CD4-positive, alpha-beta memory T cell (primary cell): Measurements from ENCODE around the gene EEF1B2. TPM values are rescaled to one million over a fixed set of nuclear protein-coding genes. Genes with fewer than 3 reads are reported as not detected.

ENCODE experiments used
- CTCF ChIA-PET: fragments of 350-600 bp; sonication (Branson Sonifier 250); formaldehyde crosslinking; loops from one replicate; lab custom pipeline; 2021; ENCODE audit warnings: inconsistent platforms; ENCODE audit not compliant: partially characterized antibody; lab: Charles Lee
- POLR2A ChIA-PET: fragments of 350-600 bp; sonication (Branson Sonifier 250); formaldehyde crosslinking; loops from one replicate; lab custom pipeline; 2021; ENCODE audit not compliant: partially characterized antibody; lab: Charles Lee
- DNase-seq, 5 donors: peaks; one replicate each; pipeline versions ENCODE4 v3.0.0 to v3.0.0-alpha.2; 2020 to 2022; ENCODE audit warnings: mixed read lengths in 1 of 5
- H3K27ac ChIP-seq: one replicate; pipeline ENCODE4 v1.7.0; 2013; ENCODE audit warnings: low read depth, low read length
- H3K27me3 ChIP-seq: 2 replicates; pipeline ENCODE4 v1.7.0; 2013; ENCODE audit warnings: mild to moderate bottlenecking, low read length, moderate library complexity; ENCODE audit not compliant: insufficient read depth
- H3K36me3 ChIP-seq: 2 replicates; pipeline ENCODE4 v1.7.0; 2013; ENCODE audit warnings: mild to moderate bottlenecking, low read length, moderate library complexity; ENCODE audit not compliant: insufficient read depth
- H3K4me1 ChIP-seq: 2 replicates; pipeline ENCODE4 v1.7.0; 2013; ENCODE audit warnings: mild to moderate bottlenecking, low read length, moderate library complexity; ENCODE audit not compliant: insufficient read depth
- H3K4me3 ChIP-seq, 2 donors: one replicate each; pipeline ENCODE4 v1.7.0; 2013; ENCODE audit warnings: low read length in 2 of 2, mild to moderate bottlenecking in 1 of 2
- H3K9me3 ChIP-seq, 2 donors: one replicate each; pipeline ENCODE4 v1.7.0; 2013; ENCODE audit warnings: low read length in 2 of 2, control low read depth in 1 of 2; ENCODE audit not compliant: control insufficient read depth in 1 of 2
- H3K27ac Mint-ChIP-seq, 7 donors: one replicate each; pipeline ENCODE4 v1.8.0; 2020 to 2021; ENCODE audit warnings: mixed read lengths in 7 of 7, mild to moderate bottlenecking in 6 of 7, inconsistent platforms in 3 of 7, moderate library complexity in 3 of 7
- H3K27me3 Mint-ChIP-seq, 2 donors: one replicate each; pipeline ENCODE4 v1.8.0; 2020 to 2021; ENCODE audit warnings: mixed read lengths in 2 of 2
- H3K36me3 Mint-ChIP-seq, 2 donors: one replicate each; pipeline ENCODE4 v1.8.0; 2020 to 2021; ENCODE audit warnings: mixed read lengths in 2 of 2, inconsistent platforms in 1 of 2, mild to moderate bottlenecking in 1 of 2
- H3K4me1 Mint-ChIP-seq, 4 donors: one replicate each; pipeline ENCODE4 v1.8.0; 2020 to 2021; ENCODE audit warnings: mixed read lengths in 4 of 4, mild to moderate bottlenecking in 1 of 4
- H3K4me3 Mint-ChIP-seq, 8 donors: one replicate each; pipeline ENCODE4 v1.8.0; 2020 to 2021; ENCODE audit warnings: mixed read lengths in 8 of 8, mild to moderate bottlenecking in 7 of 8, moderate library complexity in 6 of 8, inconsistent platforms in 3 of 8
- H3K9me3 Mint-ChIP-seq, 8 donors: one replicate each; pipeline ENCODE4 v1.8.0; 2020 to 2021; ENCODE audit warnings: mixed read lengths in 8 of 8, mild to moderate bottlenecking in 5 of 8, inconsistent platforms in 3 of 8, moderate library complexity in 1 of 8
- intact Hi-C: fragments of 100-400 bp; cut with micrococcal nuclease; formaldehyde crosslinking; loops from one replicate; pipeline ENCODE4 v1.15.1; 2023
- polyA plus RNA-seq, 2 donors: library from polyadenylated mRNA; unstranded; fragments of 300-500 nt; fragmentation: Illumina TruSeq; gene quantifications; one replicate each; pipeline ENCODE4 v1.2.3, GENCODE V29; 2021
- total RNA-seq, 2 experiments: library from RNA; stranded (reverse); gene quantifications; one replicate each; pipeline ENCODE4 v1.2.3, GENCODE V29; 2021

The EEF1B2 gene
- total and polyA plus RNA-seq, 4 experiments from 2014 or later = 784 to 1,026 (median 981) TPM

- Histone ChIP-seq H3K27ac (no peak overlapping the region), H3K27me3 (no peaks in the 10 kb centered on the region), H3K4me1 (no peaks in the 10 kb centered on the region), H3K9me3 (no peaks in the 10 kb centered on the region), H3K36me3 (no peaks in the 10 kb centered on the region), H3K4me3 (no peak overlapping the region)
- H3K27ac Mint-ChIP-seq = no peak overlapping the region
- H3K9me3 Mint-ChIP-seq = no peaks in the 10 kb centered on the region
- no peak for DNase-seq
- ChIA-PET CTCF (no interaction called here), POLR2A (no interaction called here)
- peaks cover 2 to 4% of the 10 kb centered on the region in 2 donors for H3K27me3 Mint-ChIP-seq
- intact Hi-C loops = no loop called here
- no peak overlapping the region for H3K4me3 Mint-ChIP-seq
- H3K4me1 Mint-ChIP-seq = no peaks in the 10 kb centered on the region
- no peaks in the 10 kb centered on the region for H3K36me3 Mint-ChIP-seq
Observed at GRCh38 chr2:206208900-206209299, 49.2 kb downstream of the EEF1B2 start.

GRCh38 chr2:206211657-206212255, 52.1 kb downstream of the EEF1B2 start:
- H3K4me1 Mint-ChIP-seq = no peaks in the 10 kb centered on the region
- no peak for DNase-seq
- H3K9me3 Mint-ChIP-seq = no peaks in the 10 kb centered on the region
- H3K4me3 Mint-ChIP-seq = no peak overlapping the region
- peaks cover 3 to 6% of the 10 kb centered on the region in 2 donors for H3K27me3 Mint-ChIP-seq
- no peaks in the 10 kb centered on the region for H3K36me3 Mint-ChIP-seq
- no peaks in the 10 kb centered on the region for H3K4me1 ChIP-seq
- intact Hi-C loops = no loop called here
- CTCF ChIA-PET = no interaction called here
- no peak overlapping the region for H3K4me3 ChIP-seq
- no peaks in the 10 kb centered on the region for H3K36me3 ChIP-seq
- peaks cover 5% of the 10 kb centered on the region for H3K27me3 ChIP-seq
- no peak overlapping the region for H3K27ac Mint-ChIP-seq
- H3K27ac ChIP-seq = no peak overlapping the region
- POLR2A ChIA-PET = no interaction called here
- H3K9me3 ChIP-seq = no peaks in the 10 kb centered on the region

Other genes with a start within 250 kb of the EEF1B2 start
- 10 to 100 TPM; 40.2 to 41.3 TPM for gene INO80D, start 73.7 kb upstream of the EEF1B2 start, total RNA-seq
- 1 to 10 TPM; 8.1 to 10.0 TPM for gene INO80D, start 73.7 kb upstream of the EEF1B2 start, polyA plus RNA-seq
- 10 to 100 TPM; 53.4 to 57.6 TPM for gene NDUFS1, start 451 bp upstream of the EEF1B2 start, total RNA-seq
- gene NDUFS1, start 451 bp upstream of the EEF1B2 start, polyA plus RNA-seq = 10 to 100 TPM; 32.1 to 52.2 TPM
- 10 to 100 TPM; 18.6 to 21.4 TPM for gene ZDBF2, start 114.8 kb downstream of the EEF1B2 start, total RNA-seq
- 1 to 10 TPM; 3.3 to 4.4 TPM for gene ZDBF2, start 114.8 kb downstream of the EEF1B2 start, polyA plus RNA-seq